ENCODE measurements around the gene PTPRN2. TPM values are rescaled to one million over a fixed set of nuclear protein-coding genes. Genes with fewer than 3 reads are reported as not detected.

The PTPRN2 gene
- 6.2 TPM for total RNA-seq

DNA sequence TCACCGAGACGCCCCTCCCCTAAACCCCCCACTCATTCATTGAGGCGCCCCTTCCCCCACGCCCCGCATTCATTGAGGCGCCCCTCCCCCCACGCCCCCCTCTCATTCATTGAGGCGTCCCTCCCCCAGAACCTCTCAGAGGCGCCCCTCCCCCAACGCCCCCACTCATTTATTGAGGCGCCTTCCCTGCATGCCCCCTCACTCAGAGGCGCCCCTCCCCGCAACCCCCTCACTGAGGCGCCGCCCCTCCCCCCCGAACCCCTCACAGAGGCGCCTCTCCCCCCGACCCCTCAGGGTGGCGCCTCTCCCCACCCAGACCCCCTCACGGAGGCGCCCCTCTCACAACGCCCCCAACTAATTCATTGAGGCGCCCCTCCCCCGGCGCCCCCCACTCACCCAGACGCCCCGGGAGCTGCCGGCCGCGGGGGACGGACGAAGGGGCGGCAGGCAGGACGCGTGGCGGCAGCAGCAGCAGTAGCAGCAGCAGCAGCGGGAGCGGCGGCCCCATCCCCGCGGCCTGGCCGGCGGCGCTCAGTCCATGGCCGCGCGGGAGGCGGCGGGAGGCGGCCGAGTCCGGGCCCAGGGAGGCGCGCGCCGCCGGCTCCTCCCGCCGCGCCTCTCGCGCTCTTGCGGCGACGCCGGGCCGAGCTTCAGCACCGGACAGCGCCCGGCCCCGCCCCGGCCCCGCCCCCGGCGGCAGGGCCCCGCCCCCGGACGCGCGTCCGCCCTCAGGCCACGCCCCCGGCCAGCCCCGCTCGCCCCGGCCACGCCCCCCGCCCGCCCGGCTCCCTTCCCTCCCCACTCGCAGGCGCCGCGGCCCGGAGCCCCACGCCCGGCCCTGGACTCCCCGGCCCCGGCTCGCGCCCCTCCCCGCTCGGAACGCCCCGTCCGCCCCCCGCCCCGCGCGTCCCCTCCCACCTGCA is at the start of gene PTPRN2:
TSS of gene PTPRN2 (minus strand) at position 662 of the 923 bp plus-strand sequence.

Small RNA genes within 50 kb of the gene (small RNA-seq; reads per million reads assigned to genes)
- not detected for gene MIR153-2 (ENCODE audit: low replicate concordance)
- gene MIR5707 (ENCODE audit: low replicate concordance): not detected
- not detected for gene MIR595 (ENCODE audit: low replicate concordance)
- not detected for gene THAP5P1 (ENCODE audit: low replicate concordance)

Other genes starting within 250 kb of the PTPRN2 start
- 17.3 TPM for gene NCAPG2, start 117.0 kb upstream of the PTPRN2 start, total RNA-seq
- gene ESYT2, start 241.7 kb upstream of the PTPRN2 start, total RNA-seq: 67.8 TPM

Data from metanephros (tissue), 2 donors.